Measurements from ENCODE around the gene KDM7A.

- TF ChIP-seq GABPB1 (CRISPR knock-in tag; IDR thresholded peaks at IDR 0.05) (no peak), ESRRA (CRISPR knock-in tag; IDR thresholded peaks at IDR 0.05; ENCODE audit: borderline replicate concordance) (no peak), MAX (CRISPR knock-in tag; IDR thresholded peaks at IDR 0.05) (no peak)
- TF ChIP-seq, protein P1, sequence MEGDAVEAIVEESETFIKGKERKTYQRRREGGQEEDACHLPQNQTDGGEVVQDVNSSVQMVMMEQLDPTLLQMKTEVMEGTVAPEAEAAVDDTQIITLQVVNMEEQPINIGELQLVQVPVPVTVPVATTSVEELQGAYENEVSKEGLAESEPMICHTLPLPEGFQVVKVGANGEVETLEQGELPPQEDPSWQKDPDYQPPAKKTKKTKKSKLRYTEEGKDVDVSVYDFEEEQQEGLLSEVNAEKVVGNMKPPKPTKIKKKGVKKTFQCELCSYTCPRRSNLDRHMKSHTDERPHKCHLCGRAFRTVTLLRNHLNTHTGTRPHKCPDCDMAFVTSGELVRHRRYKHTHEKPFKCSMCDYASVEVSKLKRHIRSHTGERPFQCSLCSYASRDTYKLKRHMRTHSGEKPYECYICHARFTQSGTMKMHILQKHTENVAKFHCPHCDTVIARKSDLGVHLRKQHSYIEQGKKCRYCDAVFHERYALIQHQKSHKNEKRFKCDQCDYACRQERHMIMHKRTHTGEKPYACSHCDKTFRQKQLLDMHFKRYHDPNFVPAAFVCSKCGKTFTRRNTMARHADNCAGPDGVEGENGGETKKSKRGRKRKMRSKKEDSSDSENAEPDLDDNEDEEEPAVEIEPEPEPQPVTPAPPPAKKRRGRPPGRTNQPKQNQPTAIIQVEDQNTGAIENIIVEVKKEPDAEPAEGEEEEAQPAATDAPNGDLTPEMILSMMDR (IDR thresholded peaks at IDR 0.05), result no peak
Observed at GRCh38 chr7:140197218-140197890, 20.6 kb upstream of the KDM7A start.
